WTC11 (cell line): ENCODE measurements around the gene COX14. TPM values are rescaled to one million over a fixed set of nuclear protein-coding genes. Genes with fewer than 3 reads are reported as not detected.

Source experiments
- ATAC-seq: fragments of 200-7000 bp; cut with Tn5 transposase; 2 replicates; pipeline ENCODE4 v1.10.0; 2021; ENCODE audit warnings: mild to moderate bottlenecking, moderate library complexity
- CTCF ChIA-PET: fragments of 300-600 bp; sonication (Branson Sonifier 250); formaldehyde crosslinking; loops from one replicate; lab custom pipeline; 2021; ENCODE audit warnings: antibody characterized with exemption; lab: Charles Lee
- POLR2A ChIA-PET: fragments of 350-600 bp; sonication (Branson Sonifier 250); formaldehyde crosslinking; loops from one replicate; lab custom pipeline; 2021; ENCODE audit warnings: antibody characterized with exemption; lab: Charles Lee
- DNase-seq: peaks from one replicate; pipeline ENCODE4 v3.0.0; 2021; ENCODE audit warnings: low spot score
- H3K27ac Mint-ChIP-seq: 2 replicates; pipeline ENCODE4 v1.8.0; 2021; ENCODE audit warnings: mixed read lengths
- H3K27me3 Mint-ChIP-seq: 2 replicates; pipeline ENCODE4 v1.8.0; 2021; ENCODE audit warnings: low read depth, mild to moderate bottlenecking, moderate library complexity, mixed read lengths
- H3K36me3 Mint-ChIP-seq: 2 replicates; pipeline ENCODE4 v1.8.0; 2021; ENCODE audit warnings: mixed read lengths
- H3K4me1 Mint-ChIP-seq: 2 replicates; pipeline ENCODE4 v1.8.0; 2022; ENCODE audit warnings: mixed read lengths
- H3K4me3 Mint-ChIP-seq: 2 replicates; pipeline ENCODE4 v1.8.0; 2021; ENCODE audit warnings: mild to moderate bottlenecking, moderate library complexity, mixed read lengths
- H3K9me3 Mint-ChIP-seq: 2 replicates; pipeline ENCODE4 v1.8.0; 2021; ENCODE audit warnings: mixed read lengths
- AFF4 ChIP-seq: sonication (generic); formaldehyde crosslinking; IDR thresholded peaks from 2 replicates; pipeline ENCODE4 v1.8.1; 2023; ENCODE audit warnings: mild to moderate bottlenecking, missing genetic modification reagents, borderline replicate concordance
- ATF1 ChIP-seq: sonication (generic); formaldehyde crosslinking; IDR thresholded peaks from 2 replicates; pipeline ENCODE4 v1.8.1; 2023; ENCODE audit warnings: mild to moderate bottlenecking, moderate library complexity, missing genetic modification reagents
- CBFB ChIP-seq: sonication (generic); formaldehyde crosslinking; IDR thresholded peaks from 2 replicates; pipeline ENCODE4 v1.8.1; 2022; ENCODE audit warnings: mild to moderate bottlenecking, low read depth, missing genetic modification reagents
- E2F4 ChIP-seq: sonication (generic); formaldehyde crosslinking; IDR thresholded peaks from 2 replicates; pipeline ENCODE4 v1.8.1; 2022; ENCODE audit warnings: low read depth, mild to moderate bottlenecking, moderate library complexity, missing genetic modification reagents, borderline replicate concordance
- E2F5 ChIP-seq: sonication (generic); formaldehyde crosslinking; IDR thresholded peaks from 2 replicates; pipeline ENCODE4 v1.8.1; 2022; ENCODE audit warnings: mild to moderate bottlenecking, moderate library complexity, missing genetic modification reagents
- ETV6 ChIP-seq: sonication (generic); formaldehyde crosslinking; IDR thresholded peaks from 2 replicates; pipeline ENCODE4 v1.8.1; 2022; ENCODE audit warnings: mild to moderate bottlenecking, missing genetic modification reagents
- GRHL2 ChIP-seq: fragments of 250-450 bp; sonication (Bioruptor Pico); IDR thresholded peaks from 2 replicates; pipeline ENCODE4 v1.8.0; 2022; ENCODE audit warnings: mild to moderate bottlenecking, moderate library complexity; ENCODE audit not compliant: insufficient replicate concordance, severe bottlenecking
- PREB ChIP-seq: sonication (generic); formaldehyde crosslinking; IDR thresholded peaks from 2 replicates; pipeline ENCODE4 v1.8.1; 2022; ENCODE audit warnings: mild to moderate bottlenecking, missing genetic modification reagents, moderate library complexity, borderline replicate concordance
- SMAD4 ChIP-seq: sonication (generic); formaldehyde crosslinking; IDR thresholded peaks from 2 replicates; pipeline ENCODE4 v1.8.0; 2022; ENCODE audit warnings: mild to moderate bottlenecking, missing genetic modification reagents
- STAT6 ChIP-seq: sonication (generic); formaldehyde crosslinking; conservative IDR thresholded peaks from 2 replicates; pipeline ENCODE4 v1.8.1; 2023; ENCODE audit warnings: mild to moderate bottlenecking, low read depth, missing genetic modification reagents, moderate library complexity
- TEAD4 ChIP-seq: sonication (generic); formaldehyde crosslinking; IDR thresholded peaks from 2 replicates; pipeline ENCODE4 v1.8.0; 2022; ENCODE audit warnings: mild to moderate bottlenecking, missing genetic modification reagents
- USF2 ChIP-seq: sonication (generic); formaldehyde crosslinking; IDR thresholded peaks from 2 replicates; pipeline ENCODE4 v1.8.1; 2023; ENCODE audit warnings: mild to moderate bottlenecking, missing genetic modification reagents, moderate library complexity
- ZNF138 ChIP-seq: sonication (generic); formaldehyde crosslinking; conservative IDR thresholded peaks from 2 replicates; pipeline ENCODE4 v1.8.1; 2022; ENCODE audit warnings: mild to moderate bottlenecking, moderate library complexity, missing genetic modification reagents
- ZNF232 ChIP-seq: sonication (generic); formaldehyde crosslinking; IDR thresholded peaks from 2 replicates; pipeline ENCODE4 v1.8.0; 2022; ENCODE audit warnings: mild to moderate bottlenecking, missing genetic modification reagents
- ZNF416 ChIP-seq: fragments of 250-450 bp; sonication (Bioruptor Pico); IDR thresholded peaks from 2 replicates; pipeline ENCODE4 v1.9.0; 2021; ENCODE audit warnings: mild to moderate bottlenecking, inconsistent platforms
- ZNF423 ChIP-seq: fragments of 250-450 bp; sonication (Bioruptor Pico); IDR thresholded peaks from 2 replicates; pipeline ENCODE4 v2.1.2; 2022; ENCODE audit warnings: mild to moderate bottlenecking, moderate library complexity
- total RNA-seq: library from RNA; stranded (reverse); gene quantifications from 3 replicates; pipeline ENCODE4 v1.2.3, GENCODE V29; 2021
- TF ChIP-seq, protein P1 (sequence below): sonication (generic); formaldehyde crosslinking; IDR thresholded peaks from 2 replicates; pipeline ENCODE4 v1.8.1; 2023; ENCODE audit warnings: mild to moderate bottlenecking, missing genetic modification reagents

Gene COX14
- total RNA-seq, 1 experiment from 2014 or later = 41.4 TPM

DNA sequence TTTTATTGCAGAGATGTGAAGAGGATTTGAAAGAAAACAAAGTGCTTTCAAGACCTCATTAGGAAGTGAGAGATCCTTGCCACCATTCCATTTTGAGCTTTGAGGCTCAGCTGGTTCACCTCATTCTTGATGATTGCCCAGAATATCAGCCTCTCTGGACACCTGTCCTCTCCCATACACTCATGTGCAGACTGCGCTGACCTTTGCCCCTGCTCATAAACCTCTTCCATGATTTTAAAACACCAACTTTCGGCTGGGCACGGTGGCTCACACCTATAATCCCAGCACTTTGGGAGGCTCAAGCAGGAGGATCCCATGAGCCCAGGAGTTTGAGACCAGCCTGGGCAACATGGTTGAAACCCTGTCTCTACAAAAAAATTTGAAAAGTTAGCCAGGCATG is 8.9 kb downstream of the COX14 start:
- DNase-seq (no peak), ATAC-seq (no peak)
- TF ChIP-seq ZNF232 (CRISPR knock-in tag) (no peak), ZNF416 (CRISPR knock-in tag) (no peak), ETV6 (no peak), TEAD4 (no peak), ZNF423 (no peak), PREB (CRISPR knock-in tag) (no peak), ZNF138 (CRISPR knock-in tag) (no peak), AFF4 (no peak), E2F5 (CRISPR knock-in tag) (no peak), E2F4 (CRISPR knock-in tag) (no peak), CBFB (CRISPR knock-in tag) (no peak), USF2 (CRISPR knock-in tag) (no peak), SMAD4 (CRISPR knock-in tag) (no peak), GRHL2 (CRISPR knock-in tag) (no peak), STAT6 (CRISPR knock-in tag) (no peak), ATF1 (no peak)
- TF ChIP-seq, protein P1, sequence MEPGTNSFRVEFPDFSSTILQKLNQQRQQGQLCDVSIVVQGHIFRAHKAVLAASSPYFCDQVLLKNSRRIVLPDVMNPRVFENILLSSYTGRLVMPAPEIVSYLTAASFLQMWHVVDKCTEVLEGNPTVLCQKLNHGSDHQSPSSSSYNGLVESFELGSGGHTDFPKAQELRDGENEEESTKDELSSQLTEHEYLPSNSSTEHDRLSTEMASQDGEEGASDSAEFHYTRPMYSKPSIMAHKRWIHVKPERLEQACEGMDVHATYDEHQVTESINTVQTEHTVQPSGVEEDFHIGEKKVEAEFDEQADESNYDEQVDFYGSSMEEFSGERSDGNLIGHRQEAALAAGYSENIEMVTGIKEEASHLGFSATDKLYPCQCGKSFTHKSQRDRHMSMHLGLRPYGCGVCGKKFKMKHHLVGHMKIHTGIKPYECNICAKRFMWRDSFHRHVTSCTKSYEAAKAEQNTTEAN (CRISPR knock-in tag) = no peak
- H3K27me3 Mint-ChIP-seq = no peaks in the 10 kb centered on the region
- no peak overlapping the region for H3K4me3 Mint-ChIP-seq
- ChIA-PET CTCF (interaction anchor here (0.7 to 2.3 kb wide), 2 partner anchors 9 to 193 kb away, joined by 3 to 22 read pairs; partner anchors contain the start of gene COX14), POLR2A (interaction anchor here (1.7 kb wide), 1 partner anchor 9 kb away, joined by 4 read pairs; the partner anchor contains the start of gene COX14)
- H3K4me1 Mint-ChIP-seq = no peaks in the 10 kb centered on the region
- no peak overlapping the region for H3K27ac Mint-ChIP-seq
- no peaks in the 10 kb centered on the region for H3K9me3 Mint-ChIP-seq
- no peaks in the 10 kb centered on the region for H3K36me3 Mint-ChIP-seq
